ENCODE data around the gene TRPM2.

DNA sequence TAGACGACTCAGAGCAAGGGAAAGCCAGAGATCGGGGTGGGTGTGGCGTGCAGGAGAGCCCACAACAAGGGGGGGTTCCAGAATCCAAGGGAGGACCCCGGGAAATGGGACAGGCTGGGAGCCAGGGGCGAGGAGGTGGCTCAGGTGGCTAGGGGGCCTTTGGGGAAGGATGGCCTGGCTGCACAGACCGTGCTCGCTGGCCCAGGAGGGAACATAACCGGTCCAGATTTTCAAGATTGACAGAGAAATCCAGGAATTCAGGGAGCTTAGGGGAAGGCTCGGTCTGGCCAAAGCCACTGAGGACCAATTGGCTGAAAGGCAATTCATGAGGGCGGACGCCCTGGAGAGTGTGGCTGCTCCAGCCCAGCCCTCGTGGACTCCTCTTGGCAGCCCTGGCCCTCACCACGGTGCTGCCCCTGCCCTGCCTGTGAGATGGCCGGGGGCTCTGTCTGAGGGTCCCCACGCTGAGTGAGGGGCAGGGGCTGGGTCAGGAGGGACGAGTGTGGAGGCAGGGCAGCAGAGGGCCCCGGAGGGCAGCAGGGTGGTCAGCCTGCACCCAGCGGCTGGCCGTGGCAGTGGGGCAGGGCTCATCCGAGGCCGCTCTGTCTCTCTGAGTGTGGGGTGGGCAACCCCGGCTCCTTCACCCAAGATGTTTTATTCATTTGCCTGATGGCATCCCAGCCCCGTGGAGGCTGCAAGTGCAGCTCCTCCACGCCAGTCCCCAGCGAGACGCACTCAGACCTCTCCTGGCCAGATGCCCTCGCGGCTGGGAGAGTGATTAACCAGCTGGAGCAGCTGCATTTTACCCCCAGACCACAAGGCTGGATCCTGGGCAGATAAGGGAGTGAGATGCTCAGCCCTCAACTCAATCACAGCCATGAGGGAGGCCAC is 96.3 kb downstream of the TRPM2 start:
- TF ChIP-seq, protein P1, sequence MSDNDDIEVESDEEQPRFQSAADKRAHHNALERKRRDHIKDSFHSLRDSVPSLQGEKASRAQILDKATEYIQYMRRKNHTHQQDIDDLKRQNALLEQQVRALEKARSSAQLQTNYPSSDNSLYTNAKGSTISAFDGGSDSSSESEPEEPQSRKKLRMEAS (IDR thresholded peaks at IDR 0.05) = no peak
- TF ChIP-seq JUND (IDR thresholded peaks at IDR 0.05) (no peak), FOSL1 (IDR thresholded peaks at IDR 0.05; ENCODE audit: low read depth) (no peak), EZH2 (IDR thresholded peaks at IDR 0.05) (no peak), CEBPB (IDR thresholded peaks at IDR 0.05; ENCODE audit: low read depth) (no peak), POLR2A (IDR thresholded peaks at IDR 0.05; ENCODE audit: borderline replicate concordance, extremely low read depth, insufficient read depth, insufficient read length) (no peak)
- TF ChIP-seq, protein P2, sequence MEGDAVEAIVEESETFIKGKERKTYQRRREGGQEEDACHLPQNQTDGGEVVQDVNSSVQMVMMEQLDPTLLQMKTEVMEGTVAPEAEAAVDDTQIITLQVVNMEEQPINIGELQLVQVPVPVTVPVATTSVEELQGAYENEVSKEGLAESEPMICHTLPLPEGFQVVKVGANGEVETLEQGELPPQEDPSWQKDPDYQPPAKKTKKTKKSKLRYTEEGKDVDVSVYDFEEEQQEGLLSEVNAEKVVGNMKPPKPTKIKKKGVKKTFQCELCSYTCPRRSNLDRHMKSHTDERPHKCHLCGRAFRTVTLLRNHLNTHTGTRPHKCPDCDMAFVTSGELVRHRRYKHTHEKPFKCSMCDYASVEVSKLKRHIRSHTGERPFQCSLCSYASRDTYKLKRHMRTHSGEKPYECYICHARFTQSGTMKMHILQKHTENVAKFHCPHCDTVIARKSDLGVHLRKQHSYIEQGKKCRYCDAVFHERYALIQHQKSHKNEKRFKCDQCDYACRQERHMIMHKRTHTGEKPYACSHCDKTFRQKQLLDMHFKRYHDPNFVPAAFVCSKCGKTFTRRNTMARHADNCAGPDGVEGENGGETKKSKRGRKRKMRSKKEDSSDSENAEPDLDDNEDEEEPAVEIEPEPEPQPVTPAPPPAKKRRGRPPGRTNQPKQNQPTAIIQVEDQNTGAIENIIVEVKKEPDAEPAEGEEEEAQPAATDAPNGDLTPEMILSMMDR (IDR thresholded peaks at IDR 0.05 in 2 of 3, conservative IDR thresholded peaks at IDR 0.05 in 1 of 3; ENCODE audit: borderline replicate concordance in 1 of 3, insufficient read depth in 1 of 3, low read depth in 2 of 3, low read length in 2 of 3) = no peak
- TF ChIP-seq, protein P3, sequence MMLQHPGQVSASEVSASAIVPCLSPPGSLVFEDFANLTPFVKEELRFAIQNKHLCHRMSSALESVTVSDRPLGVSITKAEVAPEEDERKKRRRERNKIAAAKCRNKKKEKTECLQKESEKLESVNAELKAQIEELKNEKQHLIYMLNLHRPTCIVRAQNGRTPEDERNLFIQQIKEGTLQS (IDR thresholded peaks at IDR 0.05) = no peak
